Uterus (tissue), 2 donors: ENCODE results near the gene EFEMP2.

Source experiments
- CTCF ChIP-seq, 4 experiments: fragments of 200-600 bp in 2 of 4; fragments of 450-650 bp in 2 of 4; sonication (generic) in 2 of 4; IDR thresholded peaks; one replicate each; pipeline ENCODE4 v1.5.1; 2016 to 2019; ENCODE audit warnings: antibody characterized with exemption in 4 of 4, mild to moderate bottlenecking in 2 of 4, moderate library complexity in 1 of 4
- POLR2A ChIP-seq, 2 donors: fragments of 450-650 bp; IDR thresholded peaks; one replicate each; pipeline ENCODE4 v1.6.1; 2016; ENCODE audit warnings: antibody characterized with exemption in 2 of 2, mild to moderate bottlenecking in 1 of 2, moderate library complexity in 1 of 2

GRCh38 chr11:65870706-65871681 lies 1.6 kb downstream of the EFEMP2 start:
- TF ChIP-seq CTCF (IDR thresholded peaks at IDR 0.05) (no peak), POLR2A (IDR thresholded peaks at IDR 0.05) (no peak)
